NCI-H2196 (cell line): ENCODE results near the gene RGPD3.
"Not testable (repeated sequence)": the region's sequence is repeated elsewhere in the genome, so short reads cannot be mapped to it uniquely, and the experiment has no call there.

ENCODE experiments used
- DNase-seq: peaks from one replicate; lab custom pipeline; 2025; ENCODE audit not compliant: unreplicated experiment; lab: John Stamatoyannopoulos, UW

Gene RGPD3

GRCh38 chr2:106468107-106468506, at the start of gene RGPD3:
Gene RGPD3 (minus strand): TSS chr2:106468413. CDS start chr2:106468288, 125 bp downstream.
- DNase-seq, result not testable (repeated sequence)

DNA sequence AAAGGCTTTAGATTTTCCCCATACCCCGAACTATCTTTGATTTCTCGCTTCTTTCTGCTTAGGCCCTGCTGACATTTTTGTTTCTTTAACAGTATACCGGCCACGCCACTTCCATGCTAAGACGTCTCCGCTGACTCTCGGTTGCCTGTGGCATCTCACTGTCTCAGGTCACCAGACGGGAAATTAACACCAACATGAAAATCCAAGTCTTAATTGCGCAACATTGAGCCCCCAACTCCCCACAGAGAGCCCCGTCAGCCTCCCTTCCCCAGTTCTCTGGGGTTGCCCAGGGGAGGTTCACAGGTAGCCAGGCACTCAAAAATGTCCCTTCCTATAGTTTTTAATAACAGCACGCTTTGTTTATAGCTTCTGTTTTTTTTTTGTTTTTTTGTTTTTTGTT, 49.1 kb upstream of the RGPD3 start:
- DNase-seq, result no peak

DNA sequence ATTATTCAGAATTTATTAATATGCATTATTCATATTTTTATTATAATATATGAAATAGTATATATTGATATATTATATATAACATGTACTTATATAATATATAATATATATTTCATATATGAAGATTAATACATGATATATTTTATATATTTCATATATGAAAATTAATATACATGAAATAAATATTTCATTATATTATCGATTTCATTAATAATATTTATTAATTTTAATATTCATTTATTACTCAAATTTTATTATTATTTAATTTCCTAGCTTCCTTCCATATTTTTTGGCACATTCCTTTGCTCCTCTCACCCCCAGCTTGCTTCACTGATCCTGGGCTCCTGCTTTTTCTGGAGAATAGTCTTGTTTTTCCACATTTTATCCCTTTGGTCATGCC, 48.7 kb upstream of the RGPD3 start:
- DNase-seq, result no peak

GRCh38 chr2:106516436-106516835, 48.2 kb upstream of the RGPD3 start:
- no peak for DNase-seq

DNA sequence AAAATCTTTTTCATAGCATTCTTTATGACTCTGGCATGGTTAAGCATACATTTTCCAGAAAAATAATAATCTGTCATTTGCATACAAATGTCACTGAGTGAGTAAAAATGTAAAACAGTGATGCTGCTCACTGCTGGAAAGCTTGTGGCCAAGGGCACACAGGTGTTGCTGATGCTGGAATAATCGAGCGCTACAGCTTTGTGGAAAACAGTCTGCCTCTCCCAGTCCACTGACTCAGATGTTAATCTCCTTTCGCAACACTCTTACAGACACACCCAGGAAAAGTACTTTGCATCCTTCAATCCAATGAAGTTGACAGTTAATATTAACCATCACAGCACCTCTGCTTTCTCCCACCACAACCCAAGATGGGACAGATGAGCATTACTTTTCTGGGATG, 46.6 kb upstream of the RGPD3 start:
- not testable (repeated sequence) for DNase-seq

DNA sequence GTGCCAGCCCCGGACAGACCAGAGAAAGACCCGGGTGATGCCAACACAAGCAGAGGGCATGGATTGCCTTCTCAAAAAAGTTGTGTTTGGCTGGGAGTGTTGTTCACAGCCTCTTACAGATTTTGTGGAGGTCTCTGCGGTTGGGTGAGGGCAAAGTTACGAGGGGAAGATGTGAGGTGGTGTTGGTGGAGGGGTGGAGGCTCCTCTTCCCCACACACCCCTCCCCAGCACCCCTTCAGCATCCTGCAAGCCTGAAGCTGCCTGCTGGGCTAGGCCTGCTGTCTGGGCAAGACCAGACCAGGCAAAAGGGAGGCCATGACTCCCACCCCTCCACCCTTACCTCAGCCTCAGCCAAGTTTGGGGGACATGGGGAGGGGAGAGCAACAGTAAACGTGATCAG, 45.2 kb upstream of the RGPD3 start:
- not testable (repeated sequence) for DNase-seq

DNA sequence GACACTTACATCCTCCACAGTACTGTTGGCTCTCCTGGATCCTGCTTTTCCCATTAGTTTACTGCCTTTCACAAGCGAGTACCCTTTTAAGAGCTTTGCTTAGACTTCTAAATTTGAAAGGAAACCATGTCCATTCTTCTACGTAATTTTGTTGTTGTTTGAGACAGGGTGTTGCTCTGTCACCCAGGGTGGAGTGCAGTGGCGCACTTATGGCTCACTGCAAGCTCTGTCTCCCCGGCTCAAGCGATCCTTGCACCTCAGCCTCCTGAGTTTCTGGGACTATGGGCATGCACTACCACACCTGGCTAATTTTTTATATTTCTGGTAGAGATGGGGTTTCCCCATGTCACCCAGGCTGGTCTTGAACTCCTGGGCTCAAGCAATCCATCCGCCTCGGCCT, 43.7 kb upstream of the RGPD3 start:
- not testable (repeated sequence) for DNase-seq

GRCh38 chr2:106511476-106511901, 43.3 kb upstream of the RGPD3 start:
- not testable (repeated sequence) for DNase-seq

GRCh38 chr2:106510791-106511190, 42.6 kb upstream of the RGPD3 start:
- DNase-seq, result not testable (repeated sequence)

DNA sequence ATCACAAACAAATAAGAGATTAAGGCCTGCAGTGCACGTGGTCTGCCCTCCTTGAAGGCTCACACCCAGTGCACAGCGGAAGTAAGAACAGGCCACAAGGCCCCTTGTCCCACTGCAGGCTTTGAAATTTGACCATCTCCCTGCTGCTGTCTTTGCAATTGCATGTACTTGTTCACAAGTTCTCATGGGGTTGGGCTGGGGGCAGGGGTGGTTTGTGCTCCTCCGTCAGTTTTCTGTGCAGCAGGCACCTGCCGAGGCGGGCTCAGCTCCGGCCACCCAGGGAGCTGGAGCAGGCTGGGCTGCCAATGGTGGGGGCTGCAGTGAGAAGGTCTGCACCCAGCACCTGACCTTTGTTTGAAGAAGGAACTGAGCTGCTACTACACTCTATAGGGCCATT, 41.2 kb upstream of the RGPD3 start:
- not testable (repeated sequence) for DNase-seq

GRCh38 chr2:106508660-106509373, 40.6 kb upstream of the RGPD3 start:
- not testable (repeated sequence) for DNase-seq

DNA sequence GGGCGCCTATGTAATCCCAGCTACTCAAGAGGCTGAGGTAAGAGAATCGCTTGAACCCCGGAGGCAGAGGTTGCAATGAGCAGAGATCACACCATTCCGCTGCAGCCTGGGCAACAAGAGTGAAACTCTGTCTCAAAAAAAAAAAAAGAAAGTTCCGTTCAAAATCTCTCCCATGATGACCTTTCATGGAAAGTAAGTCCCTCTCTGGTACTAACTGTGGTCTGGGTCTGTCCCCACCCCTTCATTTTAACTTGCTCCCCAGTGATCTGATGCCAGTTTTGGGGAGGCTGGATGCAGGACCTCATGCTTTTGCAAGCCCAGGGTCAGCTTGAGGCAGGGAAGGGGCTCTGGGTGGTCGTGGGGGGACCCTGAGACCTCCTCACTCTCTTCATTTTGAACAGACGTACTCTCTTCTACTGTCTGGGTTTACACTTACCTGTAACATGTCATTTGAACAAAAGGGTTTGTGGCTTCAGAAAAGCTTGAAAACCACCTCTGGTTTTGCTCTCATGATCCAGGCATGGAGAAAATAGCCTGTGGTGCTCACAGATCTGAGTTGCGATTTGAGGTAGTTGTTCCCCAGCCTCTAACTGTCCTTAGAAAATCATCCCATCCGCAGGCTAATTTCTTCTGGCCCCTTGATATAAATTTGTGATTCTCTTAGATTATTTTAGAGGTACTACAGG, 37.9 kb upstream of the RGPD3 start:
- DNase-seq, result not testable (repeated sequence)

DNA sequence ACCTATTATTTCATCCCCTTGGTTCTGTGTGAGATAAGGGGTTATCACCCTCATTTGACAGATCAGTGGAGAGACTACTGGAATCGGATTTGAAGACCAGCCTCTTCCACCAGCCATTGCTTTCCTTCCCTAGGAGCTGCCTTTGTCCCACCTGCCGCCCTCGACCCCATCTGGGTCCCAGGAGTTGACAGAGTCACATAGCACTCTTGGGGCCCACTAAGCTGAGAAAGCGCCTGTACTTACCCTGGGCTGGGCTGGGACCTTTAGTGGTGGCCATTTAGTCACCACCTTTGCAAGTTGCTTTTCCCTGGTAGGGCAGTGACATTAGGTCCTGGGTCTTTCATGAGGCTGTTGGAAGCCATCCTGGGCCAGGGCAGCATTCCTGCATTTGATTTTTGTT, 36.6 kb upstream of the RGPD3 start:
- DNase-seq, result not testable (repeated sequence)

DNA sequence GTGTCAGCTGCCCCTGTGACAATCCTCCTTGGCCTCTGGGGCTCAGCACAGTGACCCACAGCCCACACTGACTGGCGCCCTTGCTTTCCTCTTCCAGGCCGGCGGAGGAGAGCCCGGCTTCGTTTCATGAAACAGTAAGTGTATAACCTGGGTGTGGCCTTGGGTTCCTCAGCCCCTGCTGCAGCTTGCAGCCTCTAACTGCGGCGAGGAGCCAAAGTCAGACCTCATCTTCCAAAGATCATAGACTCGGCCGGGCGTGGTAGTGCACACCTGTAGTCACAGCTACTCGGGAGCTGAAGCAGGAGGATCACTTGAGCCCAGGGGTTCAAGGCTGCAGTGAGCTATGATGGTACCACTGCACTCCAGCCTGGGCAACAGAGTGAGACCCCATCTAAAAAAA, 36.0 kb upstream of the RGPD3 start:
- DNase-seq, result not testable (repeated sequence)

GRCh38 chr2:106502351-106502750, 34.1 kb upstream of the RGPD3 start:
- not testable (repeated sequence) for DNase-seq

GRCh38 chr2:106500350-106500749, 32.1 kb upstream of the RGPD3 start:
- not testable (repeated sequence) for DNase-seq

GRCh38 chr2:106498549-106498948, 30.3 kb upstream of the RGPD3 start:
- not testable (repeated sequence) for DNase-seq

DNA sequence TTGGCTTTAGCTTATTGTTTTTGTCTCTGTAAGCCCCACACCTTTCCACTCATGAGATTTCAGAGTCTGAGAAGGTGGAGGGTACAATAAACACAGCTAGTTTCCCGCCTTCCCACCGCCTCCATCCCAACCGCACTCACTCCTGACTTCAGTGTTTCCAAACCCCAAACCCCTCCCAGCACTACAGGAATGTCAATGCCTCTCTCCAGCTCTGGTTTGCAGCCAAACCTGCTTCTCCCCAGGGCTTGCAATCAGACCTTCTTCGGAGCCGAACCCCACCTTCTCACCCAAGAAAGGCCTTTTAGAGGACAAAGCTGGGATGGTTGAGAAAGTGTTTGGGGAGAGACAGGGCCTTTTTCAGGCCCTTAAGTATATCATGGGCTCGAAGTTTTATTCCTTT, 24.7 kb upstream of the RGPD3 start:
- DNase-seq, result not testable (repeated sequence)

DNA sequence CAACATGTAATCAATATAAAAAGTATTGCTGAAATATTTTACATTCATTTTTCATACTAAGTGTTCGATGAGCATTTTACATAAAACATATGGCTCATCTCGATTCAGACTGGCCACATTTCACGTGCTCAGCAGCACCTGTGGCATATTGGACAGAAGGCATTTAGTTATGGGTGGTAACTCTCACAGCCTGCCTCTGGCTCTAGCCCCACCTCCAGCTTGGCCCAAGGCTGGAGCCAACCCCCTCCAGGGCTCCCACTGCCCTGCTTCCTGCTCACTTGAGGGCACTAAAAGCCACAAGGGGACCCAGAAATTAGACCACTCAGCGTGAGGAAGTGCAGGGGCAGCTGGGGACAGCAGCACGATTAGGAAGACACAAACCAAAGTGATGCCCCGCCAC, 24.2 kb upstream of the RGPD3 start:
- DNase-seq, result not testable (repeated sequence)

DNA sequence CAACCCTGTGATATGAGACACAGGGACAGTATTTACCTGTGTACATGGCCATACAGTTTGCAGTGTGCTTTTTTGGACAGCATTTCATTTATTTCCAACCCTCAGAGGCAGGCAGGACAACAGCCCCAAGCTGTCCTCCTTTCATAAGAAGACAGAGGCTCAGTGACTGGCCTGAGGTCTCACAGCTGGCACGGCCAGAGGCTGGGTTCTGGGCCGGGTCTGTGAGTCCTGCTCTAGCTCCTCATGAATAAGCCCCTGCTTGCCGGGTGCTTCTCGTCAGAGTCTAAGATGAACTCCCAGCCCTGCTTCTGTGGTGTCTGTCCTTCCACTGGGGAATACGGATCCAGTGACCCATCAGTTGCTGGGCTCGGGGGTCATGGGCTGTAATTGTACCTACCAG, 21.5 kb upstream of the RGPD3 start:
- not testable (repeated sequence) for DNase-seq

DNA sequence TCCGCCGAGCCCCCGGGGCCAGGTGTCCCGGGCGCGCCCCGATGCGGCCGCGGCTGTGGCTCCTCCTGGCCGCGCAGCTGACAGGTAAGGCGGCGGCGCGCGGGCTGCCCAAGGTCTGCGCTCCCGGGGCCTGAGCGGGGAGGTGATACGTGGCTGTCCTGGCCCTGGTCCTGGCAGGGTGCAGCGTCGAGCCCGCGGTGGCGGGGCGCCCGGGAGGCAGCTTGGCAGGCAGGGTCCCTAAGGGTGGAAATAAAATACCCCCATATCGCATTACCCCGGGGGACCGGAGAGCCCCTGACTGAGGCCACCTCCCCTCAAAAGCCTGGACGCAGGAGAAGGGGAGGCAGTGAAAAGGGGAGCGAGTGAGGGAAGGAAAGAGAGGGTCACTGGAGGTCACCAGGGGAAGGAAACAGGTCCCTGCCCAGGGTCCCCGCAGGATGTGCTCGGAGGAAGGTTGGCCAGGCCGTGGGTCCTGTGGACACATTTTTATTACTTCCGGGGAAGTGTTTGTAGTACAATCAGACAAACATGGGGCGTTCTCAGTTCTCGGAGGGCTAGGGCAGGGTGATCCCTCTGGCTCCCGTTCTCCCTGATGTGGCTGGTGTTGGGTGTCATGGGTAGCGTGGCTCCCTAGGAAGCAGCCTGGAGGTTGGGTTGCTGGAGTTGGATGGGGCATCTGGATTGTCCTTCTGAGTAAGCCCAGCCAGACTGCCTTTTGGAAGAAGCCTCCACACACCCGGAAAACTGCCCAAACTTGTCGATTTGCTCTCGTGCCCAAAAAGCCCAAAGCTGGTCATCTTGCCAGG, 19.4 kb upstream of the RGPD3 start:
- DNase-seq, result not testable (repeated sequence)
